ENCODE results near the gene PTGR2. TPM values are rescaled to one million over a fixed set of nuclear protein-coding genes. Genes with fewer than 3 reads are reported as not detected.

PTGR2 gene
- 1 to 10 TPM; 2.1 to 2.2 TPM for total RNA-seq

GRCh38 chr14:73851567-73852382, at the start of gene PTGR2:
Gene PTGR2 (plus strand): TSS chr14:73851831. CDS start chr14:73858863, 7,032 bp downstream.
- DNase-seq: peak; percentile 93
- peak within 1 kb of the TSS; percentile 86 for H3K4me3 Mint-ChIP-seq
- H3K27me3 Mint-ChIP-seq: no peaks in the 10 kb centered on the region
- no peaks in the 10 kb centered on the region for H3K36me3 Mint-ChIP-seq (ENCODE audit: low read depth)
- POLR2A ChIA-PET: no interaction called here
- H3K4me1 Mint-ChIP-seq: peaks cover 23% of the 10 kb centered on the region
- CTCF ChIA-PET: interaction anchor here (0.7 to 2.4 kb wide), 9 partner anchors 9 to 123 kb away, joined by 3 to 6 read pairs (median 3); no protein-coding TSS in a partner anchor
- peak within 1 kb of the TSS; percentile 97 for H3K27ac Mint-ChIP-seq
- no peaks in the 10 kb centered on the region for H3K9me3 Mint-ChIP-seq

GRCh38 chr14:73802431-73803188, 49.0 kb upstream of the PTGR2 start:
- no peak overlapping the region for H3K27ac Mint-ChIP-seq
- H3K4me1 Mint-ChIP-seq: no peaks in the 10 kb centered on the region
- ChIA-PET POLR2A (interaction anchor here (1.4 kb wide), 1 partner anchor 8 kb away, joined by 3 read pairs; no protein-coding TSS in a partner anchor), CTCF (interaction anchor here (0.8 to 1.8 kb wide), 4 partner anchors 9 to 74 kb away, joined by 3 to 5 read pairs (median 4); no protein-coding TSS in a partner anchor)
- H3K27me3 Mint-ChIP-seq: no peaks in the 10 kb centered on the region
- no peak for DNase-seq
- no peaks in the 10 kb centered on the region for H3K9me3 Mint-ChIP-seq
- no peak overlapping the region for H3K4me3 Mint-ChIP-seq
- no peaks in the 10 kb centered on the region for H3K36me3 Mint-ChIP-seq (ENCODE audit: low read depth)

DNA sequence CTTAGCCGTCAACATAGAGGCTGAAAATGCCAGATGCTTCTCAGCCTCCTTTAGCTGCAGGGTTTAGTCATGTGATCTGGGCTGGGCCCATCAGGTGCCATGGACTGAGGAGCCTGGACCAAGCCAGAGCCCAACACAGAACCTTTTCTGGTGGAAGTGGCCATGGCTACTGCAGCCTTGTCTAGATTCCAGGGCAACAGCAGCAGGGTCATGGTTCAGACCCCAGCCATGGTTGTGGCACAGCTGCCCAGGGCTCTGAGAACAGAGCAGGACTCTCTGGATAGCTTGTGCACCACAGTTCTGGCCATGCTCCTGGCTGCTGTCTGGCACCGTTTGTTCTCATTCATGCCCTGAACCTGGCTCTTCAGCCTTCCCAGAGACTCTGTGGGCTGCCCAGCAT, 47.0 kb upstream of the PTGR2 start:
- DNase-seq: no peak
- POLR2A ChIA-PET: no interaction called here
- Mint-ChIP-seq H3K4me3 (no peak overlapping the region), H3K36me3 (ENCODE audit: low read depth) (no peaks in the 10 kb centered on the region), H3K27ac (no peak overlapping the region), H3K4me1 (no peaks in the 10 kb centered on the region), H3K27me3 (no peaks in the 10 kb centered on the region), H3K9me3 (no peaks in the 10 kb centered on the region)
- CTCF ChIA-PET: interaction anchor here (1.0 to 1.8 kb wide), 2 partner anchors 12 to 76 kb away, joined by 3 to 5 read pairs; no protein-coding TSS in a partner anchor

DNA sequence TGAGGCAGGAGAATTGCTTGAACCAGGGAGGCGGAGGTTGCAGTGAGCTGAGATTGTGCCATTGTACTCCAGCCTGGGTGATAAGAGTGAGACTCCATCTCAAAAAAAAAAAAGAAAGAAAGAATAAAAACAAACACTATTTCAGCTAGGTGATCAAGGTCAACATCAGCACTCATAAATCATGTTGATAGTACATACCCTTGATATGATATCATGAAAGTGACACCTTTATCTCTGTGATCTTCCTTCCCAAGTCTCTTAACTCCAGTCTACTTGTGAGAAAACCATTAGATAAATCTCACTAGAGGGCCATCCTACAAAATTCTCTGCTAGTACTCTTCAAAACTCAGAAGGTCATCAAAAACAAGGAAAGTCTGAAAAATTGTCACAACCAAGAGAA, 44.2 kb upstream of the PTGR2 start:
- peaks cover 7% of the 10 kb centered on the region for H3K4me1 Mint-ChIP-seq
- DNase-seq: no peak
- H3K27ac Mint-ChIP-seq: no peak overlapping the region
- no peaks in the 10 kb centered on the region for H3K9me3 Mint-ChIP-seq
- CTCF ChIA-PET: no interaction called here
- H3K4me3 Mint-ChIP-seq: no peak overlapping the region
- no peaks in the 10 kb centered on the region for H3K36me3 Mint-ChIP-seq (ENCODE audit: low read depth)
- H3K27me3 Mint-ChIP-seq: peaks cover 6% of the 10 kb centered on the region
- POLR2A ChIA-PET: no interaction called here

- ChIA-PET POLR2A (no interaction called here), CTCF (no interaction called here)
- Mint-ChIP-seq H3K4me1 (peaks cover 13% of the 10 kb centered on the region), H3K9me3 (no peaks in the 10 kb centered on the region), H3K36me3 (ENCODE audit: low read depth) (no peaks in the 10 kb centered on the region), H3K27me3 (peaks cover 6% of the 10 kb centered on the region), H3K27ac (no peak overlapping the region), H3K4me3 (no peak overlapping the region)
- DNase-seq: no peak
Measured at GRCh38 chr14:73809391-73809790, 42.2 kb upstream of the PTGR2 start.

GRCh38 chr14:73810478-73811163, 41.0 kb upstream of the PTGR2 start:
- no peak overlapping the region for H3K4me3 Mint-ChIP-seq
- ChIA-PET CTCF (interaction anchor here (0.7 to 1.4 kb wide), 3 partner anchors 13 to 17 kb away, joined by 3 to 4 read pairs (median 4); no protein-coding TSS in a partner anchor), POLR2A (interaction anchor here (0.8 kb wide), 1 partner anchor 9 kb away, joined by 3 read pairs; no protein-coding TSS in a partner anchor)
- no peak overlapping the region for H3K27ac Mint-ChIP-seq
- peaks cover 6% of the 10 kb centered on the region for H3K27me3 Mint-ChIP-seq
- DNase-seq: no peak
- H3K4me1 Mint-ChIP-seq: peaks cover 14% of the 10 kb centered on the region
- H3K9me3 Mint-ChIP-seq: no peaks in the 10 kb centered on the region
- no peaks in the 10 kb centered on the region for H3K36me3 Mint-ChIP-seq (ENCODE audit: low read depth)

DNA sequence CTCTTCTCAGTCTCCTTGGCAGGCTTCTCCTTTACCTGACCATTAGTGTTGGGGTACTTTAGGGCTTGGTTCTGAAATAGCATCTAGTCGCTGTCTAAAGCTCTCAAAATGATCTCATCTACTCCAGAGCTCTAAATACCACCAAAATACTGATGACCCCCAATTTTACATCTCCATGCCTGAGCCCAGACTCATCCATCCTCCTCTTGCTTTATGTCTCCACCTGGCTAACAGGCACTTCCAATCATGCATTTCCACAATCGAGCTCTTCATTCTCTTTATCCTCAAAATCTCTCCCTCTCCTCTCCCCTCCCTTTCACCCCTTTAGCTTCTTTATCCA, 40.5 kb upstream of the PTGR2 start:
- Mint-ChIP-seq H3K4me1 (peaks cover 14% of the 10 kb centered on the region), H3K36me3 (ENCODE audit: low read depth) (no peaks in the 10 kb centered on the region), H3K4me3 (no peak overlapping the region), H3K27ac (no peak overlapping the region), H3K27me3 (peaks cover 6% of the 10 kb centered on the region), H3K9me3 (no peaks in the 10 kb centered on the region)
- CTCF ChIA-PET: interaction anchor here (0.7 to 2.0 kb wide), 4 partner anchors 14 to 52 kb away, joined by 3 to 7 read pairs (median 4); a partner anchor contains a TSS
- POLR2A ChIA-PET: interaction anchor here (0.7 to 0.8 kb wide), 2 partner anchors 10 to 34 kb away, joined by 3 read pairs; no protein-coding TSS in a partner anchor
- no peak for DNase-seq

DNA sequence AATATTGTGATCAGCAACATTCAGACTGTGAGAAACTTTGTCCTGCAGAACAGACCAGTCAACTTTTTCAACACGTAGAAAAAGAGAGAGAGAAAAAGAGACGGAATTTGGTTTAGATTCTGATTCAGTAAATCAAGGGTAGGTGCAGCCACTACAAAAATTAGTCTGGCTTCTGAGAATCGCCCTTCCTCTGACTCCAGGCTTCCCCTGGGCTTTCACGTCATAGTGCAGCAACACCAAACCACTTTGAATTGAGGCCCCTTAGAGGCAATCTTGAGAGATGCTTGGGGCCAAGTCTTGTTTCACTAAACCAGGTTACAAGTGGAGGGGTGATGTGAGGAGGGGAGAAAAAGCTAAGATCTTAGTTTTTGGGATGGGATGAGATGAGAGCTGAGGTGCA, 37.5 kb upstream of the PTGR2 start:
- no peak for DNase-seq
- Mint-ChIP-seq H3K27ac (no peak overlapping the region), H3K9me3 (no peaks in the 10 kb centered on the region), H3K36me3 (ENCODE audit: low read depth) (no peaks in the 10 kb centered on the region), H3K27me3 (peaks cover 6% of the 10 kb centered on the region), H3K4me1 (peaks cover 14% of the 10 kb centered on the region), H3K4me3 (no peak overlapping the region)
- ChIA-PET POLR2A (no interaction called here), CTCF (interaction anchor here (0.7 to 1.1 kb wide), 3 partner anchors 8 to 1164 kb away, joined by 3 to 5 read pairs (median 3); no protein-coding TSS in a partner anchor)

- Mint-ChIP-seq H3K9me3 (no peaks in the 10 kb centered on the region), H3K4me3 (no peak overlapping the region), H3K27ac (no peak overlapping the region), H3K27me3 (peaks cover 5% of the 10 kb centered on the region), H3K36me3 (ENCODE audit: low read depth) (no peaks in the 10 kb centered on the region), H3K4me1 (peaks cover 12% of the 10 kb centered on the region)
- no peak for DNase-seq
- POLR2A ChIA-PET: interaction anchor here (0.5 kb wide), 1 partner anchor 301 kb away, joined by 3 read pairs; no protein-coding TSS in a partner anchor
- CTCF ChIA-PET: interaction anchor here (1.1 kb wide), 1 partner anchor 70 kb away, joined by 3 read pairs; no protein-coding TSS in a partner anchor
Measured at GRCh38 chr14:73815849-73816248, 35.8 kb upstream of the PTGR2 start.

- Mint-ChIP-seq H3K4me3 (no peak overlapping the region), H3K27me3 (peaks cover under 1% of the 10 kb centered on the region), H3K27ac (no peak overlapping the region), H3K4me1 (peaks cover 7% of the 10 kb centered on the region), H3K9me3 (no peaks in the 10 kb centered on the region), H3K36me3 (ENCODE audit: low read depth) (no peaks in the 10 kb centered on the region)
- no peak for DNase-seq
- ChIA-PET CTCF (interaction anchor here (0.7 to 2.0 kb wide), 4 partner anchors 12 to 484 kb away, joined by 3 to 6 read pairs (median 3); no protein-coding TSS in a partner anchor), POLR2A (interaction anchor here (0.5 kb wide), 1 partner anchor 301 kb away, joined by 3 read pairs; no protein-coding TSS in a partner anchor)
Measured at GRCh38 chr14:73816393-73816816, 35.2 kb upstream of the PTGR2 start.

DNA sequence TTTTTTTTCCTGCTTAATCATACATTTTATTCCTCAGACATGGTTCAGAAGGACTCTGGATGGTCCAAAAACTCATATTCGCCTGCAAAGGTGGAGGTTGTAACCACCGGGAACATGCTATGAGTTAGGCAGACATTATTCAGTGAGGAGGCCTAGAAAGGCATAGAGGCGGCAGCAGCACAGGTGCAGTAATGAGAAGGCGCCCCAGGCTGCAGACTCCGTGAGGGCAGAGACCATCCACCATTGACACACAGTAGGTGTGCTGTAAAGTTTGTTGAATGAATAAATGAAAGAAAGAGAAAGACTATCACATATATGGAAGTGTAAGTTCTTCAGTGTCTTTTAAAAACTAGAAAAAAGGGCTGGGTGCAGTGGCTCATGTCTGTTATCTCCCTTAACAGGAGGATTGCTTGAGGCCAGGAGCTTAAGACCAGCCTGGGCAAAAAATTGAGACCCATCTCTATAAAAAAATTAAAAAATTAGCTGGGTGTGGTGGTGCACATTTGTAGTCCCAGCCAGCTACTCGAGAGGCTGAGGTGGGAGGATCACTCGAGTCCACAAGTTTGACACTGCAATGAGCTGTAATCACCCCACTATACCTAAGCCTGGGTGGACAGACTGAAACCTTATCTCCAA, 34.5 kb upstream of the PTGR2 start:
- no peak overlapping the region for H3K27ac Mint-ChIP-seq
- DNase-seq: no peak
- peaks cover 6% of the 10 kb centered on the region for H3K4me1 Mint-ChIP-seq
- H3K36me3 Mint-ChIP-seq (ENCODE audit: low read depth): no peaks in the 10 kb centered on the region
- H3K27me3 Mint-ChIP-seq: no peaks in the 10 kb centered on the region
- CTCF ChIA-PET: interaction anchor here (0.7 to 2.0 kb wide), 6 partner anchors 8 to 483 kb away, joined by 3 to 6 read pairs (median 3); no protein-coding TSS in a partner anchor
- H3K9me3 Mint-ChIP-seq: no peaks in the 10 kb centered on the region
- POLR2A ChIA-PET: no interaction called here
- H3K4me3 Mint-ChIP-seq: no peak overlapping the region

GRCh38 chr14:73818821-73819220, 32.8 kb upstream of the PTGR2 start:
- peaks cover 6% of the 10 kb centered on the region for H3K4me1 Mint-ChIP-seq
- H3K27me3 Mint-ChIP-seq: peaks cover 5% of the 10 kb centered on the region
- peaks cover 3% of the 10 kb centered on the region for H3K36me3 Mint-ChIP-seq (ENCODE audit: low read depth)
- no peak overlapping the region for H3K4me3 Mint-ChIP-seq
- ChIA-PET CTCF (interaction anchor here (0.5 to 0.7 kb wide), 2 partner anchors 20 to 54 kb away, joined by 4 to 5 read pairs; no protein-coding TSS in a partner anchor), POLR2A (no interaction called here)
- no peak for DNase-seq
- no peaks in the 10 kb centered on the region for H3K9me3 Mint-ChIP-seq
- no peak overlapping the region for H3K27ac Mint-ChIP-seq
